H1 (cell line): ENCODE results near the gene S100A10. TPM values are rescaled to one million over a fixed set of nuclear protein-coding genes. Genes with fewer than 3 reads are reported as not detected.

Experiments used
- CBX5 ChIP-seq: fragments of 300-800, 300-1000 bp; sonication (generic); IDR thresholded peaks from 2 replicates; pipeline ENCODE4 v1.7.1; 2016; ENCODE audit warnings: antibody characterized with exemption, low read length, low read depth
- CHD1 ChIP-seq: IDR thresholded peaks from 2 replicates; pipeline ENCODE4 v1.6.1; 2012; ENCODE audit warnings: low read depth, low read length, improper control_type of control experiment
- GABPA ChIP-seq: IDR thresholded peaks from 2 replicates; pipeline ENCODE4 v1.6.1; 2011; ENCODE audit warnings: mild to moderate bottlenecking, low read length, moderate library complexity, borderline replicate concordance; ENCODE audit not compliant: insufficient read depth
- KDM5A ChIP-seq: fragments of 200-600 bp; IDR thresholded peaks from 2 replicates; pipeline ENCODE4 v1.7.1; 2012; ENCODE audit warnings: mild to moderate bottlenecking, low read length, inconsistent platforms, mixed read lengths
- SRF ChIP-seq: IDR thresholded peaks from 2 replicates; pipeline ENCODE4 v1.6.1; 2011; ENCODE audit warnings: mild to moderate bottlenecking, low read depth, low read length, moderate library complexity
- SUZ12 ChIP-seq: fragments of 200-600 bp; sonication (generic); IDR thresholded peaks from 2 replicates; pipeline ENCODE4 v1.6.1; 2012; ENCODE audit warnings: mild to moderate bottlenecking, inconsistent platforms, low read length, moderate library complexity, mixed read lengths
- polyA plus RNA-seq, 7 experiments: library from polyadenylated mRNA; depleted of rRNA in 3 of 7; stranded (reverse) in 5 of 7; unstranded in 2 of 7; fragments of >200 nt in 5 of 7; fragments of 200-250 nt in 2 of 7; gene quantifications; 1 replicate in 5 of 7; 2 replicates in 1 of 7; 4 replicates in 1 of 7; pipeline versions ENCODE4 v1.2.1 to v1.2.3, GENCODE V29; 2011 to 2013; ENCODE audit warnings: missing spikeins in 2 of 7, mixed read lengths in 2 of 7
- total RNA-seq: library from RNA; stranded (reverse); fragmentation: NEBNext Ultra II Directional; extraction: Animal tissue kit (Norgen Biotek cat#: 25700); gene quantifications from 2 replicates; pipeline ENCODE4 v1.2.1, GENCODE V29; 2021

The S100A10 gene
- total and polyA plus RNA-seq, 2 of the 8 experiments (the other 6 are each of a cell fraction or from before 2014, with no cell fraction given): 23.9 to 231 TPM

- TF ChIP-seq GABPA (no peak), KDM5A (no peak), SRF (no peak), SUZ12 (no peak), CHD1 (no peak), CBX5 (no peak)
Observed at GRCh38 chr1:152024223-152024622, 30.6 kb upstream of the S100A10 start (continued).
